Keratinocyte (primary cell): ENCODE data around the gene KPNA1. TPM values are rescaled to one million over a fixed set of nuclear protein-coding genes. Genes with fewer than 3 reads are reported as not detected.

Experiments
- DNase-seq: peaks from one replicate; pipeline ENCODE4 v3.0.0-alpha.2; 2011; ENCODE audit warnings: low read depth, missing footprints, low spot score
- FAIRE-seq: peaks from 2 replicates; lab custom pipeline; 2011; peaks lifted over from hg19 to GRCh38; lab: Jason Lieb, UNC
- H2AFZ ChIP-seq: 2 replicates; pipeline ENCODE4 v1.6.0; 2012; ENCODE audit warnings: low read length, control low read depth, inconsistent platforms; ENCODE audit not compliant: control insufficient read depth
- H3K27ac ChIP-seq: 2 replicates; pipeline ENCODE4 v1.5.1; 2011; ENCODE audit warnings: low read length; ENCODE audit not compliant: control insufficient read depth, insufficient read depth
- H3K27me3 ChIP-seq: 3 replicates; pipeline ENCODE4 v1.6.0; 2011; ENCODE audit warnings: low read length; ENCODE audit not compliant: control insufficient read depth, insufficient read depth; ENCODE audit errors: extremely low read depth
- H3K36me3 ChIP-seq, 2 experiments: 2 replicates in 1 of 2; 3 replicates in 1 of 2; pipeline ENCODE4 v1.5.1; 2011; ENCODE audit warnings: low read length in 2 of 2, mild to moderate bottlenecking in 1 of 2; ENCODE audit not compliant: control insufficient read depth in 2 of 2, insufficient read depth in 2 of 2; ENCODE audit errors: extremely low read depth in 1 of 2
- H3K4me1 ChIP-seq: 3 replicates; pipeline ENCODE4 v1.5.1; 2011; ENCODE audit warnings: low read length; ENCODE audit not compliant: control insufficient read depth, insufficient read depth; ENCODE audit errors: extremely low read depth
- H3K4me2 ChIP-seq: 3 replicates; pipeline ENCODE4 v1.6.0; 2011; ENCODE audit warnings: low read depth, low read length; ENCODE audit not compliant: control insufficient read depth, insufficient read depth; ENCODE audit errors: extremely low read depth
- H3K4me3 ChIP-seq, 3 experiments: fragments of 200-600 bp in 1 of 3; sonication (generic) in 1 of 3; 2 replicates in 2 of 3; 3 replicates in 1 of 3; pipeline ENCODE4 v1.5.1; 2011 to 2016; ENCODE audit warnings: low read length in 3 of 3, mild to moderate bottlenecking in 3 of 3, control low read depth in 2 of 3, inconsistent platforms in 1 of 3, low read depth in 1 of 3, mixed read lengths in 1 of 3, mixed run types in 1 of 3, moderate library complexity in 1 of 3; ENCODE audit not compliant: control insufficient read depth in 2 of 3, insufficient read depth in 2 of 3; ENCODE audit errors: extremely low read depth in 1 of 3
- H3K79me2 ChIP-seq: 2 replicates; pipeline ENCODE4 v1.6.0; 2012; ENCODE audit warnings: low read length; ENCODE audit not compliant: control insufficient read depth, insufficient read depth
- H3K9ac ChIP-seq: 3 replicates; pipeline ENCODE4 v1.6.0; 2011; ENCODE audit warnings: low read length; ENCODE audit not compliant: control insufficient read depth, insufficient read depth; ENCODE audit errors: extremely low read depth
- H3K9me1 ChIP-seq: 3 replicates; pipeline ENCODE4 v1.6.0; 2011; ENCODE audit warnings: low read length; ENCODE audit not compliant: control insufficient read depth, insufficient read depth; ENCODE audit errors: extremely low read depth
- H3K9me3 ChIP-seq: 2 replicates; pipeline ENCODE4 v1.5.1; 2012; ENCODE audit warnings: low read depth, low read length; ENCODE audit not compliant: control insufficient read depth
- H4K20me1 ChIP-seq: 3 replicates; pipeline ENCODE4 v1.6.0; 2011; ENCODE audit warnings: low read length; ENCODE audit not compliant: control insufficient read depth, insufficient read depth; ENCODE audit errors: extremely low read depth
- EZH2 ChIP-seq: IDR thresholded peaks from one replicate; pipeline ENCODE4 v1.6.1; 2012; ENCODE audit warnings: inconsistent platforms, mild to moderate bottlenecking, low read length, moderate library complexity
- dilution Hi-C: fragments of 300-500 bp; cut with MboI; formaldehyde crosslinking; loops from one replicate; pipeline ENCODE4 v1.7.0; 2020; ENCODE audit warnings: low sequenced_read_pairs; ENCODE audit not compliant: extremely low pct_ligation_motif_present
- polyA plus RNA-seq, 5 experiments: library from polyadenylated mRNA; depleted of rRNA in 3 of 5; stranded (reverse) in 3 of 5; stranded (forward) in 1 of 5; unstranded in 1 of 5; fragments of >200 nt; gene quantifications; 1 replicate in 1 of 5; 2 replicates in 3 of 5; 3 replicates in 1 of 5; pipeline versions ENCODE4 v1.2.1 to v1.2.3, GENCODE V29; 2011 to 2012; ENCODE audit warnings: missing spikeins in 2 of 5, low read depth in 1 of 5, low replicate concordance in 1 of 5
- TF ChIP-seq, protein P1 (sequence below), 3 experiments: IDR thresholded peaks in 1 of 3; conservative IDR thresholded peaks in 1 of 3; optimal IDR thresholded peaks in 1 of 3; 2 replicates in 2 of 3; 3 replicates in 1 of 3; pipeline versions ENCODE3 to v1.5.1; 2011; ENCODE audit warnings: low read length in 3 of 3, mild to moderate bottlenecking in 3 of 3, moderate library complexity in 2 of 3, control low read depth in 1 of 3, inconsistent platforms in 1 of 3; ENCODE audit not compliant: insufficient read depth in 2 of 3; ENCODE audit errors: extremely low read depth in 1 of 3

The KPNA1 gene
- polyA plus RNA-seq, 1 donor (not counting 4 experiments of a cell fraction or from before 2014, with no cell fraction given), result 66.7 TPM

DNA sequence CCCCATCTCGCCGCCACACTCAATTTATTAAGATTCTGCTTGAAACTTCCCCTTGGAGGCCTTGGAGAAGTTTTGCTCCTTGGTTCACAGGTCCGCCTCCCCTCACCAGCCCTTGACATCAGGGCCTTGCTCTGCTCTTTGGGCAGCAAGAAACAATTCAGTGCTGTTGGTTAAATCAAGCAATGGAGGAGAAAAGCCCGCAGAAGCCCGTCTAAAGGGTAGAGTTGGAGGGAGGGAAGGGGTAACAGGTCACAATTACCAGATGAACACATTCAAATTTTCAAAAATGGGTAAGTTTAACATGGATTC is 48.9 kb upstream of the KPNA1 start:
- Histone ChIP-seq H3K27me3 (no peaks in the 10 kb centered on the region), H4K20me1 (no peaks in the 10 kb centered on the region), H3K9me1 (no peaks in the 10 kb centered on the region), H3K9ac (peak overlapping the region; percentile 92), H3K4me1 (peaks cover 9% of the 10 kb centered on the region), H3K4me3 (peak overlapping the region; percentile 61 to 88 (median 75)), H3K4me2 (peak overlapping the region; percentile 88), H2AFZ (peak overlapping the region; percentile 80), H3K9me3 (no peaks in the 10 kb centered on the region), H3K79me2 (peaks cover 21% of the 10 kb centered on the region), H3K27ac (peak overlapping the region; percentile 85), H3K36me3 (peaks cover 4 to 10% of the 10 kb centered on the region in 2 experiments)
- TF ChIP-seq, protein P1, sequence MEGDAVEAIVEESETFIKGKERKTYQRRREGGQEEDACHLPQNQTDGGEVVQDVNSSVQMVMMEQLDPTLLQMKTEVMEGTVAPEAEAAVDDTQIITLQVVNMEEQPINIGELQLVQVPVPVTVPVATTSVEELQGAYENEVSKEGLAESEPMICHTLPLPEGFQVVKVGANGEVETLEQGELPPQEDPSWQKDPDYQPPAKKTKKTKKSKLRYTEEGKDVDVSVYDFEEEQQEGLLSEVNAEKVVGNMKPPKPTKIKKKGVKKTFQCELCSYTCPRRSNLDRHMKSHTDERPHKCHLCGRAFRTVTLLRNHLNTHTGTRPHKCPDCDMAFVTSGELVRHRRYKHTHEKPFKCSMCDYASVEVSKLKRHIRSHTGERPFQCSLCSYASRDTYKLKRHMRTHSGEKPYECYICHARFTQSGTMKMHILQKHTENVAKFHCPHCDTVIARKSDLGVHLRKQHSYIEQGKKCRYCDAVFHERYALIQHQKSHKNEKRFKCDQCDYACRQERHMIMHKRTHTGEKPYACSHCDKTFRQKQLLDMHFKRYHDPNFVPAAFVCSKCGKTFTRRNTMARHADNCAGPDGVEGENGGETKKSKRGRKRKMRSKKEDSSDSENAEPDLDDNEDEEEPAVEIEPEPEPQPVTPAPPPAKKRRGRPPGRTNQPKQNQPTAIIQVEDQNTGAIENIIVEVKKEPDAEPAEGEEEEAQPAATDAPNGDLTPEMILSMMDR (optimal IDR thresholded peaks at IDR 0.05 in 1 of 3, IDR thresholded peaks at IDR 0.05 in 1 of 3, conservative IDR thresholded peaks at IDR 0.05 in 1 of 3; ENCODE audit: extremely low read depth in 1 of 3, insufficient read depth in 2 of 3, low read length in 3 of 3), result no peak
- no peak for TF ChIP-seq EZH2
- FAIRE-seq (no peak), DNase-seq (no peak)
- dilution Hi-C loops, result no loop called here

DNA sequence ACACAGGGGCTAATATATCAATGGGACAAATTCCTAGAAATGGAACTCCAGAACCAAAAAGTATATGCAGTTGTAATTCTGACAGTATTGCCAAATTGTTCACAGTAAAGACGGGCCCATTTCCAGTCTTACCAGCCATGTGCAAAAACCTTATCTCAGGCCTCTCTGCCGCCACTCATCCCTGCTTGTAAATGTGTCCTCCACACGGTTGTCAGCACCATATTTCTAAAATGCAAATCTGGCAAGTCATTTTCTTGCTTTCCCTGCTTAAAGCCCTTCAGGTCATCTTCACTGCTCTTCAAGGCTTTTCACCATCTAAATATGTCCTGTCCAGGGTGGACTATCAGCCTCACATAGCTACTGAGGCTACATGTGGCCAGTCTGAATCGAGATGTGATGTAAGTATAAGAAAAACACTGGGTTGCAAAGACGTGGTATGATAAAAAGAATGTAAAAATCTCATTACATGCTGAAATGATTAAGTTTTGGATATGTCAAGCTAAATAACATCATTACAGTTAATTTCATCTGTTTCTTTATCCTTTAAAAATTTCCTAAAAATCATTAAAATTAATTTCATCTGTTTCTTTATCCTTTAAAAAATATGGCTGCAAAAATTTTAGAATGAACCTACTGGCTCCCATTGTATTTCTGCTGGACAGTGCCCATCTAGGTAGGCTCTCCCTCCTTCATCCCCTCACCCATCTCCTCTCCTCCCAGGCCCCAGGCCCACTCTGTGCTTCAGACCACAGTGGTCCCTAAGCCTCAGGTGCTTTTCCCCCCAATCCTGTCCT is 48.4 kb upstream of the KPNA1 start:
- Histone ChIP-seq H3K9ac (peak overlapping the region; percentile 92), H3K4me2 (peak overlapping the region; percentile 88), H3K4me1 (peaks cover 8% of the 10 kb centered on the region), H3K9me1 (no peaks in the 10 kb centered on the region), H3K4me3 (peak overlapping the region; percentile 61 to 88 (median 75)), H4K20me1 (no peaks in the 10 kb centered on the region), H3K9me3 (no peaks in the 10 kb centered on the region), H2AFZ (peak overlapping the region; percentile 80), H3K36me3 (peaks cover 4 to 13% of the 10 kb centered on the region in 2 experiments), H3K79me2 (peaks cover 21% of the 10 kb centered on the region), H3K27me3 (no peaks in the 10 kb centered on the region), H3K27ac (peak overlapping the region; percentile 85)
- dilution Hi-C loops, result no loop called here
- TF ChIP-seq, protein P1 (optimal IDR thresholded peaks at IDR 0.05 in 1 of 3, IDR thresholded peaks at IDR 0.05 in 1 of 3, conservative IDR thresholded peaks at IDR 0.05 in 1 of 3; ENCODE audit: extremely low read depth in 1 of 3, insufficient read depth in 2 of 3, low read length in 3 of 3), result no peak
- TF ChIP-seq EZH2, result no peak
- DNase-seq, result no peak
- no peak for FAIRE-seq
